ENCODE data around the gene BCAS4.

DNA sequence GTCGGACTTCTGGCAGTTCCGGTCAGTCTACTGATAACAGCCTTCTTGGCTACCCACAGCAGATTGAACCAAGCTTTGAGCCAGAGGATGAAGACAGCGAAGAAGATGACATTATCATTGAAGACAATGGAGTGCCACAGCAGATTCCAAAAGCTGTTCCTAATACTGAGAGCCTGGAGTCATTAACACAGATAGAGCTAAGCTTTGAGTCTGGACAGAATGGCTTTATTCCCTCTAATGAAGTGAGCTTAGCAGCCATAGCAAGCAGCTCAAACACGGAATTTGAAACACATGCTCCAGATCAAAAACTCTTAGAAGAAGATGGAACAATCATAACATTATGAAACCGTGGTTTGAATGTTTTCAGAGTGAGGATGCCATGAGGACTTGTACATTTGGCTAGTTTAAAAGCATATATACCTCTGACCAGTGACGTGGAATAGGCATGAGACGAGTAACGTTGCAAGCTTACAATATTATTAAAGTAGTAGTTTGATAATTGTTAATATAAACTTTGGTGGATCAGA, 44.7 kb upstream of the BCAS4 start:
- TF ChIP-seq, protein P1, sequence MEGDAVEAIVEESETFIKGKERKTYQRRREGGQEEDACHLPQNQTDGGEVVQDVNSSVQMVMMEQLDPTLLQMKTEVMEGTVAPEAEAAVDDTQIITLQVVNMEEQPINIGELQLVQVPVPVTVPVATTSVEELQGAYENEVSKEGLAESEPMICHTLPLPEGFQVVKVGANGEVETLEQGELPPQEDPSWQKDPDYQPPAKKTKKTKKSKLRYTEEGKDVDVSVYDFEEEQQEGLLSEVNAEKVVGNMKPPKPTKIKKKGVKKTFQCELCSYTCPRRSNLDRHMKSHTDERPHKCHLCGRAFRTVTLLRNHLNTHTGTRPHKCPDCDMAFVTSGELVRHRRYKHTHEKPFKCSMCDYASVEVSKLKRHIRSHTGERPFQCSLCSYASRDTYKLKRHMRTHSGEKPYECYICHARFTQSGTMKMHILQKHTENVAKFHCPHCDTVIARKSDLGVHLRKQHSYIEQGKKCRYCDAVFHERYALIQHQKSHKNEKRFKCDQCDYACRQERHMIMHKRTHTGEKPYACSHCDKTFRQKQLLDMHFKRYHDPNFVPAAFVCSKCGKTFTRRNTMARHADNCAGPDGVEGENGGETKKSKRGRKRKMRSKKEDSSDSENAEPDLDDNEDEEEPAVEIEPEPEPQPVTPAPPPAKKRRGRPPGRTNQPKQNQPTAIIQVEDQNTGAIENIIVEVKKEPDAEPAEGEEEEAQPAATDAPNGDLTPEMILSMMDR (IDR thresholded peaks at IDR 0.05) = no peak
- TF ChIP-seq POLR2A (IDR thresholded peaks at IDR 0.05) = no peak

Measured in right lobe of liver (tissue), 4 donors.